T-helper 2 cell treated with Interferon-gamma antibody and Interleukin-4, amounts not matched to agents 5 μg/mL and 100 μg/mL, for 36 hours (primary cell): Measurements from ENCODE around the gene FAM156B.
"Not testable (repeated sequence)": the region's sequence is repeated elsewhere in the genome, so short reads cannot be mapped to it uniquely, and the experiment has no call there.

ENCODE experiments used
- DNase-seq: peaks from one replicate; pipeline ENCODE4 v3.0.0; 2021; ENCODE audit warnings: low spot score
- H3K27ac Mint-ChIP-seq: one replicate; pipeline ENCODE4 v1.8.0; 2021; ENCODE audit warnings: mild to moderate bottlenecking, mixed read lengths
- H3K27me3 Mint-ChIP-seq: one replicate; pipeline ENCODE4 v1.8.0; 2021; ENCODE audit warnings: low read depth, mixed read lengths
- H3K36me3 Mint-ChIP-seq: one replicate; pipeline ENCODE4 v1.8.0; 2021; ENCODE audit warnings: low read depth, mixed read lengths
- H3K4me1 Mint-ChIP-seq: one replicate; pipeline ENCODE4 v1.8.0; 2021; ENCODE audit warnings: low read depth, mixed read lengths
- H3K4me3 Mint-ChIP-seq: one replicate; pipeline ENCODE4 v1.8.0; 2022; ENCODE audit warnings: mild to moderate bottlenecking, moderate library complexity, mixed read lengths
- H3K9me3 Mint-ChIP-seq: one replicate; pipeline ENCODE4 v1.8.0; 2021; ENCODE audit warnings: mixed read lengths

The FAM156B gene

GRCh38 chrX:52905531-52905930 lies 8.4 kb downstream of the FAM156B start:
- not testable (repeated sequence) for H3K4me3 Mint-ChIP-seq, H3K27me3 Mint-ChIP-seq, H3K27ac Mint-ChIP-seq, H3K9me3 Mint-ChIP-seq, H3K36me3 Mint-ChIP-seq, H3K4me1 Mint-ChIP-seq, DNase-seq

- not testable (repeated sequence) for DNase-seq, H3K9me3 Mint-ChIP-seq, H3K4me3 Mint-ChIP-seq, H3K4me1 Mint-ChIP-seq, H3K27ac Mint-ChIP-seq, H3K27me3 Mint-ChIP-seq, H3K36me3 Mint-ChIP-seq
These were observed 8.9 kb downstream of the FAM156B start for GRCh38 chrX:52906072-52906471.

GRCh38 chrX:52907137-52907536 lies 10.0 kb downstream of the FAM156B start:
- H3K36me3 Mint-ChIP-seq, H3K27ac Mint-ChIP-seq, DNase-seq, H3K4me3 Mint-ChIP-seq, H3K27me3 Mint-ChIP-seq, H3K4me1 Mint-ChIP-seq, H3K9me3 Mint-ChIP-seq: not testable (repeated sequence)

GRCh38 chrX:52907900-52908299 lies 10.8 kb downstream of the FAM156B start:
- DNase-seq, H3K27me3 Mint-ChIP-seq, H3K4me1 Mint-ChIP-seq, H3K4me3 Mint-ChIP-seq, H3K9me3 Mint-ChIP-seq, H3K27ac Mint-ChIP-seq, H3K36me3 Mint-ChIP-seq: not testable (repeated sequence)

GRCh38 chrX:52909313-52909969 lies 12.3 kb downstream of the FAM156B start:
- H3K36me3 Mint-ChIP-seq, H3K27me3 Mint-ChIP-seq, H3K27ac Mint-ChIP-seq, H3K4me1 Mint-ChIP-seq, H3K4me3 Mint-ChIP-seq, DNase-seq, H3K9me3 Mint-ChIP-seq: not testable (repeated sequence)

GRCh38 chrX:52913681-52914080 lies 16.6 kb downstream of the FAM156B start:
- not testable (repeated sequence) for H3K27me3 Mint-ChIP-seq, H3K4me1 Mint-ChIP-seq, H3K36me3 Mint-ChIP-seq, H3K4me3 Mint-ChIP-seq, H3K27ac Mint-ChIP-seq, H3K9me3 Mint-ChIP-seq, DNase-seq

GRCh38 chrX:52914704-52915103 lies 17.6 kb downstream of the FAM156B start:
- not testable (repeated sequence) for H3K27ac Mint-ChIP-seq, H3K27me3 Mint-ChIP-seq, H3K4me3 Mint-ChIP-seq, DNase-seq, H3K36me3 Mint-ChIP-seq, H3K9me3 Mint-ChIP-seq, H3K4me1 Mint-ChIP-seq

- H3K4me1 Mint-ChIP-seq, result peaks cover 12% of the 10 kb centered on the region
- no peak overlapping the region for H3K27ac Mint-ChIP-seq
- DNase-seq, result no peak
- no peaks in the 10 kb centered on the region for H3K36me3 Mint-ChIP-seq
- no peaks in the 10 kb centered on the region for H3K9me3 Mint-ChIP-seq
- H3K4me3 Mint-ChIP-seq, result no peak overlapping the region
- H3K27me3 Mint-ChIP-seq, result peaks cover 4% of the 10 kb centered on the region
These were observed 26.7 kb downstream of the FAM156B start for GRCh38 chrX:52923781-52924241.

GRCh38 chrX:52930214-52930613 lies 33.1 kb downstream of the FAM156B start:
- not testable (repeated sequence) for H3K27me3 Mint-ChIP-seq, DNase-seq, H3K9me3 Mint-ChIP-seq, H3K36me3 Mint-ChIP-seq, H3K27ac Mint-ChIP-seq, H3K4me3 Mint-ChIP-seq
- H3K4me1 Mint-ChIP-seq, result peaks cover 11% of the 10 kb centered on the region

- H3K36me3 Mint-ChIP-seq, result no peaks in the 10 kb centered on the region
- DNase-seq, result no peak
- H3K27ac Mint-ChIP-seq, result no peak overlapping the region
- H3K4me1 Mint-ChIP-seq, result peaks cover 4% of the 10 kb centered on the region
- H3K4me3 Mint-ChIP-seq, result no peak overlapping the region
- H3K9me3 Mint-ChIP-seq, result no peaks in the 10 kb centered on the region
- H3K27me3 Mint-ChIP-seq, result no peaks in the 10 kb centered on the region
These were observed 36.1 kb downstream of the FAM156B start for GRCh38 chrX:52933213-52933612.

GRCh38 chrX:52933976-52934703 lies 37.0 kb downstream of the FAM156B start:
- DNase-seq, result no peak
- Mint-ChIP-seq H3K36me3 (no peaks in the 10 kb centered on the region), H3K27me3 (no peaks in the 10 kb centered on the region)

GRCh38 chrX:52934704-52935469 lies 37.8 kb downstream of the FAM156B start:
- H3K36me3 Mint-ChIP-seq, result no peaks in the 10 kb centered on the region
- DNase-seq, result peak; percentile 89
- H3K9me3 Mint-ChIP-seq, result no peaks in the 10 kb centered on the region
- peaks cover 4% of the 10 kb centered on the region for H3K4me1 Mint-ChIP-seq
- H3K27me3 Mint-ChIP-seq, result no peaks in the 10 kb centered on the region
- peak overlapping the region; percentile 96 for H3K27ac Mint-ChIP-seq
- H3K4me3 Mint-ChIP-seq, result peak overlapping the region; percentile 89

More at GRCh38 chrX:52933976-52934703, 37.0 kb downstream of the FAM156B start:
- H3K4me1 Mint-ChIP-seq, result peaks cover 4% of the 10 kb centered on the region
- no peaks in the 10 kb centered on the region for H3K9me3 Mint-ChIP-seq
- peak overlapping the region; percentile 89 for H3K4me3 Mint-ChIP-seq
- peak overlapping the region; percentile 96 for H3K27ac Mint-ChIP-seq

GRCh38 chrX:52935470-52935784 lies 38.3 kb downstream of the FAM156B start:
- H3K27me3 Mint-ChIP-seq, H3K9me3 Mint-ChIP-seq, H3K4me1 Mint-ChIP-seq, DNase-seq, H3K36me3 Mint-ChIP-seq: not testable (repeated sequence)
- H3K27ac Mint-ChIP-seq, result peak overlapping the region; percentile 96
- H3K4me3 Mint-ChIP-seq, result peak overlapping the region; percentile 89

- not testable (repeated sequence) for H3K4me1 Mint-ChIP-seq, H3K9me3 Mint-ChIP-seq, H3K27ac Mint-ChIP-seq
These were observed 43.6 kb downstream of the FAM156B start for GRCh38 chrX:52940704-52941103.

More at GRCh38 chrX:52940704-52941103, 43.6 kb downstream of the FAM156B start:
- H3K27me3 Mint-ChIP-seq, H3K36me3 Mint-ChIP-seq, H3K4me3 Mint-ChIP-seq, DNase-seq: not testable (repeated sequence)
